Adrenal gland (tissue), 12 donors: Measurements from ENCODE around the gene CAMK1D. TPM values are rescaled to one million over a fixed set of nuclear protein-coding genes. Genes with fewer than 3 reads are reported as not detected.

ENCODE experiments used
- DNase-seq, 7 donors: peaks; one replicate each; pipeline ENCODE4 v3.0.0-alpha.2; 2019 to 2020
- H3K27ac ChIP-seq, 5 donors: fragments of 200-600 bp; sonication (generic) in 4 of 5; 1 replicate in 3 of 5; 2 replicates in 2 of 5; pipeline versions ENCODE4 v1.5.1 to v1.8.0; 2016 to 2020; ENCODE audit warnings: mild to moderate bottlenecking in 1 of 5
- H3K27me3 ChIP-seq: fragments of 200-600 bp; 2 replicates; pipeline ENCODE4 v1.8.0; 2021
- H3K36me3 ChIP-seq, 2 donors: fragments of 200-600 bp; replicated peaks in 1 of 2; 1 replicate in 1 of 2; 2 replicates in 1 of 2; pipeline versions ENCODE4 v1.5.1 to v1.8.0; 2018 to 2022
- H3K4me1 ChIP-seq, 2 donors: fragments of 200-600 bp; replicated peaks in 1 of 2; 1 replicate in 1 of 2; 2 replicates in 1 of 2; pipeline versions ENCODE4 v1.5.1 to v1.8.0; 2018 to 2021
- H3K4me3 ChIP-seq, 4 donors: fragments of 200-600 bp; sonication (generic) in 3 of 4; one replicate each; pipeline ENCODE4 v1.5.1; 2016 to 2018
- H3K9me3 ChIP-seq, 3 donors: fragments of 200-600 bp; sonication (generic) in 1 of 3; replicated peaks in 1 of 3; 1 replicate in 2 of 3; 2 replicates in 1 of 3; pipeline versions ENCODE4 v1.5.1 to v1.8.0; 2016 to 2021
- POLR2A ChIP-seq, 2 donors: fragments of 450-650 bp; IDR thresholded peaks; one replicate each; pipeline ENCODE4 v1.6.1; 2017; ENCODE audit warnings: antibody characterized with exemption in 2 of 2, mild to moderate bottlenecking in 2 of 2, moderate library complexity in 1 of 2
- WGBS, 4 donors: extraction: QIAGEN DNeasy Blood & Tissue Kit in 2 of 4; methylation state at CpG; one replicate each; pipeline versions ENCODE4 v1.1.5 to v1.1.7; 2013 to 2017; 5-methylcytosine and 5-hydroxymethylcytosine counted together
- intact Hi-C, 2 donors: fragments of 100-400 bp; cut with DNase I; formaldehyde crosslinking; loops; one replicate each; pipeline versions ENCODE4 v1.14.1 to v1.15.0; 2022 to 2023
- polyA plus RNA-seq, 3 donors: library from polyadenylated mRNA; stranded (reverse); fragments of 200-250 nt in 2 of 3; fragments of 350-450 nt in 1 of 3; fragmentation: Illumina TruSeq in 1 of 3; extraction: RNeasy Lipid Tissue Mini Kit (QIAGEN cat#74804) in 1 of 3; gene quantifications; one replicate each; pipeline ENCODE4 v1.2.3, GENCODE V29; 2013 to 2014
- total RNA-seq, 9 donors: library from RNA; depleted of rRNA in 4 of 9; stranded (reverse); fragments of >200 nt in 4 of 9; fragments of 120-200 nt in 1 of 9; fragmentation: NEBNext Ultra II Directional in 1 of 9; extraction: Animal tissue kit (Norgen Biotek cat#: 25700) in 1 of 9; gene quantifications; one replicate each; pipeline versions ENCODE4 v1.1.0 to v1.2.4, GENCODE V29; 2013 to 2023
- TF ChIP-seq, protein P1 (sequence below), 6 experiments: fragments of 450-650 bp in 4 of 6; fragments of 200-600 bp in 2 of 6; sonication (generic) in 1 of 6; IDR thresholded peaks; 1 replicate in 5 of 6; 2 replicates in 1 of 6; pipeline versions ENCODE4 v1.5.1 to v1.8.0; 2016 to 2021; ENCODE audit warnings: antibody characterized with exemption in 6 of 6, mild to moderate bottlenecking in 2 of 6, moderate library complexity in 1 of 6
- donor health status: healthy with polysubstance abuse.
- donor health status: Bipolar disorder and iron deficiency.
- donor health status: DM: yes; HTN: yes; CAD: no.
- donor health status: DM: no; HTN: no; CAD: no.
- donor health status: DM: no; HTN: no; CAD: no.
- donor health status: DM: yes; HTN: yes; CAD: no.

Gene CAMK1D
- total and polyA plus RNA-seq, 12 donors: 2.3 to 9.4 (median 6.5) TPM

DNA sequence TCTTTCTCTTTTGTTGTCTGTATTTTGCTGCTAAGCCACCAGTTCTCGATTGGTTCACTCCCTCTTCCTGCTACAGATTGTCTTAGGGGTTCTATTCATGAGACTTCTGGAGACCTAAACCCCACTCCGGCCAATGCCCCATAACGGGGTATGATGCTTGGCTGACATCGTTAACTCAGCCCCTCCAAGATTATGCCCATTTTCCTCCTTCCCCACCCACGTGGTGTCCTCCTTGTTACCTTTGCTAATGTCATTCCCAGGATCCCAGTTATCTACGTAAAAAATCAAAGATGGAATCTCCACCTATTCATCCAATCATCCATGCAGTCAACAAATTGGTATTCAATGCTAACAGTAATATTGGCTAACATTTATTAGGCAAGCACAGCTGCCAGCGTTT lies 228.3 kb downstream of the CAMK1D start:
- DNase-seq: no peak
- no peaks in the 10 kb centered on the region for H3K4me1 ChIP-seq
- H3K27ac ChIP-seq: no peak overlapping the region
- no peaks in the 10 kb centered on the region for H3K27me3 ChIP-seq
- H3K36me3 ChIP-seq: no peaks in the 10 kb centered on the region
- intact Hi-C loops: no loop called here
- TF ChIP-seq POLR2A (IDR thresholded peaks at IDR 0.05): no peak
- TF ChIP-seq, protein P1, sequence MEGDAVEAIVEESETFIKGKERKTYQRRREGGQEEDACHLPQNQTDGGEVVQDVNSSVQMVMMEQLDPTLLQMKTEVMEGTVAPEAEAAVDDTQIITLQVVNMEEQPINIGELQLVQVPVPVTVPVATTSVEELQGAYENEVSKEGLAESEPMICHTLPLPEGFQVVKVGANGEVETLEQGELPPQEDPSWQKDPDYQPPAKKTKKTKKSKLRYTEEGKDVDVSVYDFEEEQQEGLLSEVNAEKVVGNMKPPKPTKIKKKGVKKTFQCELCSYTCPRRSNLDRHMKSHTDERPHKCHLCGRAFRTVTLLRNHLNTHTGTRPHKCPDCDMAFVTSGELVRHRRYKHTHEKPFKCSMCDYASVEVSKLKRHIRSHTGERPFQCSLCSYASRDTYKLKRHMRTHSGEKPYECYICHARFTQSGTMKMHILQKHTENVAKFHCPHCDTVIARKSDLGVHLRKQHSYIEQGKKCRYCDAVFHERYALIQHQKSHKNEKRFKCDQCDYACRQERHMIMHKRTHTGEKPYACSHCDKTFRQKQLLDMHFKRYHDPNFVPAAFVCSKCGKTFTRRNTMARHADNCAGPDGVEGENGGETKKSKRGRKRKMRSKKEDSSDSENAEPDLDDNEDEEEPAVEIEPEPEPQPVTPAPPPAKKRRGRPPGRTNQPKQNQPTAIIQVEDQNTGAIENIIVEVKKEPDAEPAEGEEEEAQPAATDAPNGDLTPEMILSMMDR (IDR thresholded peaks at IDR 0.05): no peak
- H3K4me3 ChIP-seq: no peak overlapping the region
- no peaks in the 10 kb centered on the region for H3K9me3 ChIP-seq
- WGBS, 4 donors: 90 to 94% (median 93%) methylated on average over 7 of the region's 7 CpGs

DNA sequence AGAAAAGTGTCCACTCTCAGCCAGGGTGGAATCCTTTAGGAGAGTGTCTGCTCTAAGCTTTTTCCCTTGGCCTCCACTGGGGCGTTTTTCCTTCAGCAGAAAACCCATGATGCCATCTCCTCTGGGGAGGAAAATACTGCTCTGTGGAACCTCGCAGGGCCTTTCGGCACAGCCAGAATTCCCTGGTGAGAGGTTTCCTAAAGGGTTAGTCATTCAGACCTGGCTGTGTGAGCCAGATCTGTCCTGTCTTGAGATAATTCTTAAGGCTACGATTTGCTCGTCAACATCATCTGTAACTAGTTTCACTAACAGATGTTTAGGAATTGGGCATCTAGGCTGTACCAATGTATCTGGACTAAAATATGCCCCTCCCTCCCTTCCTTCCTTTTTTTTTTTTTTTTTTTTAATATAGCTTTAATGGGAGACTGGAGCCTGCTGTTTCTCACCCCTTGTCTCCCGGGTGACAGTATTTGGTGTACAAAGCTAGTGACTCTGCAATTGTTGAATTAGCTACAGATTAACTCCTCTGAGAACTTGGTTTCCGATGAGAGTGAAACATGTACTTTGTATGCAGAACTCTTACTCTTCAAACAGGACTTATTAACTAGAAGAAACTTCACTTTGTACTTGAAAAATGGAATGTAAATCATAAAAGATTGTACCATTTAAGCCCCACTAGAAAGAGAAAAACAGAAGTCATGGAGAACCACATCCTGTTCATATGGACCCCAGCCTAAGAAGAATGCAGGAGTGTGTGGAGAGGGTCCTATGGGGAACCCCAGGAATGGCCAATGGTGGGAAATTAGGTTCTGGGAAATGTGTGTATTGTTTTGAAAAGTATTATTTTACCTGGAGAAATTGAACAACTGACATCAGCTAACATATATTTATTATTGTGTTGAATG lies 230.9 kb downstream of the CAMK1D start:
- Histone ChIP-seq H3K4me1 (no peaks in the 10 kb centered on the region), H3K9me3 (no peaks in the 10 kb centered on the region), H3K36me3 (no peaks in the 10 kb centered on the region), H3K4me3 (no peak overlapping the region), H3K27me3 (no peaks in the 10 kb centered on the region), H3K27ac (no peak overlapping the region)
- no peak for DNase-seq
- WGBS, 4 donors: 61 to 71% (median 68%) methylated on average over 7 of the region's 7 CpGs
- TF ChIP-seq POLR2A (IDR thresholded peaks at IDR 0.05): no peak
- TF ChIP-seq, protein P1 (IDR thresholded peaks at IDR 0.05): no peak
- intact Hi-C loops: no loop called here

DNA sequence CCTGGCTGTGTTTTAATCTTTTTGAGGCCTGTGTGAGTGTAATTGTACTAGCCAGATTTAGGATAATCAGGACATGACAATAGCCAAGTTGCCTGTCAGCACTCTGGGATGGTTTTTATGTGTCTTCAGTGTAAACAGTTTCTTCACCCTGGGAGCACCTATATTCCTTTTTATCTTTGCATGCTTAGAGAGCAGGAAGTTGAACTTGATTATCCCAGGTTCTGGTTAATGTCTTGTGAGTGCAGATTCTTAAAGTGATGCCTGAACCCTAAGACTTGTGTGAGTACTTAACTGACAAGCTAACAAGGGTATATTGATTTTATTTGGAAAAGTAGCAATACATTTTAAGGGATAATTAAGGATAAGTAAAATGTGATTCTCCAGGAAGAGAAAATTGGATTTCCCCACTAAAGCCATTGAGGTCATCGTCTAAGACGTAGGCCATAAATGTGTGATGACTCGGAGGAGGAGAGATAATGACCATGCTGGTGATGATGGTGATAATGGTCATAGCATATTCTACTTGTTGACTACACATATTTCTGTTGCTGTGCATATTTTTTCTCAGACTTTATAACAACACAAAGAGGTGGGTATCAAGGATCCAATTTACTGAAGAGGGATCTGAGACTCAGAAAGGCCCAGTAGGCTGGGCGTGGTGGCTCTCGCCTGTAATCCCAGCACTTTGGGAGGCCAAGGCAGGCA lies 234.7 kb downstream of the CAMK1D start:
- H3K27ac ChIP-seq: no peak overlapping the region
- no peaks in the 10 kb centered on the region for H3K27me3 ChIP-seq
- TF ChIP-seq POLR2A (IDR thresholded peaks at IDR 0.05): no peak
- TF ChIP-seq, protein P1 (IDR thresholded peaks at IDR 0.05): no peak
- H3K9me3 ChIP-seq: no peaks in the 10 kb centered on the region
- no peak for DNase-seq
- intact Hi-C loops: no loop called here
- WGBS, 4 donors: 89 to 94% (median 92%) methylated on average over 5 of the region's 5 CpGs
- H3K36me3 ChIP-seq: no peaks in the 10 kb centered on the region
- H3K4me3 ChIP-seq: no peak overlapping the region
- H3K4me1 ChIP-seq: no peaks in the 10 kb centered on the region

DNA sequence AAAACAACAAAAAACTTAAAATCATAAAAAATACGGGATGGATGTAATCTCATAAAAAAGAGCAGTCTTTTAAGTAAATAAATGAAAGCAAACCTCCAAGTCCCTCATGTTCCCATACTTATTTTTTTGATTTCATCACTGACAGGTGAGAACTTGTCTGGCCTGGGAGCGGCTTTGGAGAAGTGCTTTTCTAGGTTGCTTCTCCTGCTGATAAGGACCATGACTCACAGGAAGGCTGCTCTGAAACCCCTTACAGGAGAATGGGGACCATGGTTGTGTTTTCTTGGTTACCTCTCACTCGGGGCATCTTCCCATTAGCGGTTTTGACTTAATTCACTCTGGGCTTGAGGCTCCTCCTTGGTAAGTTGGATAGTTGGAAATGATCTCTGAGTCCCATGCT lies 237.4 kb downstream of the CAMK1D start:
- no peaks in the 10 kb centered on the region for H3K36me3 ChIP-seq
- 82 to 91% (median 86%) methylated on average over 4 of the region's 4 CpGs for WGBS, 4 donors

More for the DNA sequence above, 237.4 kb downstream of the CAMK1D start:
- H3K9me3 ChIP-seq: no peaks in the 10 kb centered on the region
- no peak overlapping the region for H3K27ac ChIP-seq
- H3K4me3 ChIP-seq: no peak overlapping the region
- no peaks in the 10 kb centered on the region for H3K27me3 ChIP-seq
- H3K4me1 ChIP-seq: no peaks in the 10 kb centered on the region
- no peak for DNase-seq
- intact Hi-C loops: no loop called here
- no peak for TF ChIP-seq POLR2A (IDR thresholded peaks at IDR 0.05)
- TF ChIP-seq, protein P1 (IDR thresholded peaks at IDR 0.05): no peak
